ENCODE data around the gene NUMA1.
A peak's percentile ranks its signal among the peaks of the same experiment; 100 is the strongest.

Gene NUMA1

GRCh38 chr11:71995726-71996291 is 84.5 kb downstream of the NUMA1 start:
- Mint-ChIP-seq H3K4me3 (no peak overlapping the region), H3K27me3 (ENCODE audit: low read depth) (no peaks in the 10 kb centered on the region), H3K4me1 (peaks cover 28% of the 10 kb centered on the region), H3K9me3 (no peaks in the 10 kb centered on the region), H3K36me3 (ENCODE audit: low read depth) (peaks cover 24% of the 10 kb centered on the region), H3K27ac (no peak overlapping the region)
- TF ChIP-seq, protein P1, sequence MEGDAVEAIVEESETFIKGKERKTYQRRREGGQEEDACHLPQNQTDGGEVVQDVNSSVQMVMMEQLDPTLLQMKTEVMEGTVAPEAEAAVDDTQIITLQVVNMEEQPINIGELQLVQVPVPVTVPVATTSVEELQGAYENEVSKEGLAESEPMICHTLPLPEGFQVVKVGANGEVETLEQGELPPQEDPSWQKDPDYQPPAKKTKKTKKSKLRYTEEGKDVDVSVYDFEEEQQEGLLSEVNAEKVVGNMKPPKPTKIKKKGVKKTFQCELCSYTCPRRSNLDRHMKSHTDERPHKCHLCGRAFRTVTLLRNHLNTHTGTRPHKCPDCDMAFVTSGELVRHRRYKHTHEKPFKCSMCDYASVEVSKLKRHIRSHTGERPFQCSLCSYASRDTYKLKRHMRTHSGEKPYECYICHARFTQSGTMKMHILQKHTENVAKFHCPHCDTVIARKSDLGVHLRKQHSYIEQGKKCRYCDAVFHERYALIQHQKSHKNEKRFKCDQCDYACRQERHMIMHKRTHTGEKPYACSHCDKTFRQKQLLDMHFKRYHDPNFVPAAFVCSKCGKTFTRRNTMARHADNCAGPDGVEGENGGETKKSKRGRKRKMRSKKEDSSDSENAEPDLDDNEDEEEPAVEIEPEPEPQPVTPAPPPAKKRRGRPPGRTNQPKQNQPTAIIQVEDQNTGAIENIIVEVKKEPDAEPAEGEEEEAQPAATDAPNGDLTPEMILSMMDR (IDR thresholded peaks at IDR 0.05; ENCODE audit: unreplicated experiment in 3 of 3), result no peak

GRCh38 chr11:71994786-71995185 is 85.6 kb downstream of the NUMA1 start:
- Mint-ChIP-seq H3K36me3 (ENCODE audit: low read depth) (peaks cover 32% of the 10 kb centered on the region), H3K27me3 (ENCODE audit: low read depth) (no peaks in the 10 kb centered on the region), H3K4me3 (no peak overlapping the region), H3K9me3 (no peaks in the 10 kb centered on the region), H3K4me1 (peaks cover 27% of the 10 kb centered on the region), H3K27ac (no peak overlapping the region)
- TF ChIP-seq, protein P1 (IDR thresholded peaks at IDR 0.05; ENCODE audit: unreplicated experiment in 3 of 3), result no peak

DNA sequence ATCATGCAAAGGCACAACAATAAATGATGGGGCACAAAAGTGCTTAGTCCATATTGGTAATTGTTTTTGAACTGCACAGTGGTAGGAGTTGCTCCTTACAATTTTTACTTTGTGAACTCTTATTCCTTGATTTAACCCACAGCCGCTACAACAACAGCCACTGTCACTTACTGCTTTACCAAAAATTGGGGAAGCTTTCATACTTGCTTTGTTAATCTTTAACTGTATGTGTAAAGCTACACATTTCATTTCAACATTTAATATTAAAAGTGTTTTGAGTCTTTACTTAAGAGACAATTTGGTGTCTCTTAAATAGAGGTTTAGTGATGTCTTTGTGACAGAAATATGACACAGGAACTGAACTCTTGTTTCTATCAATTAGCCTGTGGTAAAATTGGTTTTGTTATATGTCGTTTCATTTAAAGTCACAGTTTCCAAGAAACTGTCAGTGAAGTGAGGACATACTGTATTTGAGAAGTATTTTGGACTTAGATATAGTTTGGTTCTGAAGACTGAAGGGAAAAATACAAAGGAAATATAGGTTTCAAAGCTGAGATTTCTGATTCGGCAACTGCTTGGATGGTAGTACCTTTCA is 88.1 kb downstream of the NUMA1 start:
- Mint-ChIP-seq H3K27me3 (ENCODE audit: low read depth) (no peaks in the 10 kb centered on the region), H3K4me1 (peaks cover 27% of the 10 kb centered on the region), H3K27ac (no peak overlapping the region), H3K9me3 (no peaks in the 10 kb centered on the region), H3K4me3 (no peak overlapping the region), H3K36me3 (ENCODE audit: low read depth) (peaks cover 32% of the 10 kb centered on the region)
- TF ChIP-seq, protein P1 (IDR thresholded peaks at IDR 0.05; ENCODE audit: unreplicated experiment in 3 of 3), result no peak

GRCh38 chr11:71991494-71991893 is 88.8 kb downstream of the NUMA1 start:
- TF ChIP-seq, protein P1 (IDR thresholded peaks at IDR 0.05; ENCODE audit: unreplicated experiment in 3 of 3), result no peak
- H3K9me3 Mint-ChIP-seq, result no peaks in the 10 kb centered on the region
- peaks cover 36% of the 10 kb centered on the region for H3K36me3 Mint-ChIP-seq (ENCODE audit: low read depth)
- no peak overlapping the region for H3K27ac Mint-ChIP-seq
- H3K4me1 Mint-ChIP-seq, result peaks cover 26% of the 10 kb centered on the region
- H3K27me3 Mint-ChIP-seq (ENCODE audit: low read depth), result no peaks in the 10 kb centered on the region
- H3K4me3 Mint-ChIP-seq, result no peak overlapping the region

GRCh38 chr11:71990701-71991100 is 89.6 kb downstream of the NUMA1 start:
- H3K4me3 Mint-ChIP-seq, result no peak overlapping the region
- H3K27me3 Mint-ChIP-seq (ENCODE audit: low read depth), result no peaks in the 10 kb centered on the region
- H3K4me1 Mint-ChIP-seq, result peaks cover 20% of the 10 kb centered on the region
- no peaks in the 10 kb centered on the region for H3K9me3 Mint-ChIP-seq
- H3K27ac Mint-ChIP-seq, result no peak overlapping the region
- TF ChIP-seq, protein P1 (IDR thresholded peaks at IDR 0.05; ENCODE audit: unreplicated experiment in 3 of 3), result no peak
- peaks cover 42% of the 10 kb centered on the region for H3K36me3 Mint-ChIP-seq (ENCODE audit: low read depth)

DNA sequence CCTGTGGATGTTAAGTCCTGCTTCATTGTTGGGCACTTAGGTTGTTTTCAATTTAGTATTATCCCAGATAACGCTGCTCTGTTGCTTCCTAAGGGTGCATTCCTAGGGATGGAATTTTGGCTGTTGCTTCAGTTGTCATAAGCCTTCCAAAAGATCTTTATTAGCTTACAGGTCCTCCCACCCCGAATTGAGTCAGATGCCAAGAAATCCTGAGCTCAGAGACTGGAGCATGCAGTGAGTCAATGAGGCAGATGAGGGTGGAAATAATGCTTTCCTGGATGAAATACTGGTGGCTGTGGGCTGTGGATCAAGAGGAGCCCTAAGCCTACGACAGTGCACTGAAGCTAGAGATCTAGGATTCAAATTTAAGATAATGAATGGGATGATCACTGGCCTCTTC is 92.3 kb downstream of the NUMA1 start:
- no peak overlapping the region for H3K4me3 Mint-ChIP-seq
- no peaks in the 10 kb centered on the region for H3K9me3 Mint-ChIP-seq
- H3K27ac Mint-ChIP-seq, result peak overlapping the region in 2 of 3 experiments; percentile 36 to 84
- peaks cover 18% of the 10 kb centered on the region for H3K4me1 Mint-ChIP-seq
- TF ChIP-seq, protein P1 (IDR thresholded peaks at IDR 0.05; ENCODE audit: unreplicated experiment in 3 of 3), result no peak
- no peaks in the 10 kb centered on the region for H3K27me3 Mint-ChIP-seq (ENCODE audit: low read depth)
- peaks cover 39% of the 10 kb centered on the region for H3K36me3 Mint-ChIP-seq (ENCODE audit: low read depth)
